Measurements from ENCODE around the gene DDX24. TPM values are rescaled to one million over a fixed set of nuclear protein-coding genes. Genes with fewer than 3 reads are reported as not detected.

Gene DDX24
- total RNA-seq, 4 donors from 2014 or later = 70.2 to 319 (median 87.7) TPM

- intact Hi-C loops (cut with DNase I; ENCODE audit: low total_unique reads) = no loop called here
- no peak for TF ChIP-seq CTCF (IDR thresholded peaks at IDR 0.05)
- no peak for TF ChIP-seq POLR2A (IDR thresholded peaks at IDR 0.05)
- TF ChIP-seq EP300 (IDR thresholded peaks at IDR 0.05; ENCODE audit: low read depth) = no peak
- no peak for TF ChIP-seq POLR2AphosphoS5 (IDR thresholded peaks at IDR 0.05)
- H3K36me3 ChIP-seq = no peaks in the 10 kb centered on the region
- H3K27ac ChIP-seq = no peak overlapping the region
- H3K9me3 ChIP-seq = no peaks in the 10 kb centered on the region
- no peak for DNase-seq
- in situ Hi-C loops (cut with MboI; ENCODE audit: low pct_ligation_motif_present in 1 of 4, low pct_unique_long_range_greater_than_20kb in 1 of 4, low sequenced_read_pairs in 3 of 4) = no loop called here
- peaks cover 9 to 19% (median 15%) of the 10 kb centered on the region in 4 donors for H3K4me1 ChIP-seq
- 91% methylated on average over 6 of the region's 6 CpGs; no CpG with 5 or more reads in 1 of the 2 donors for WGBS, 2 donors (ENCODE audit: low coverage in 1 of 2)
- no peak overlapping the region for H3K4me3 ChIP-seq
- H3K27me3 ChIP-seq = no peaks in the 10 kb centered on the region
Observed at GRCh38 chr14:94125659-94126418, 44.8 kb upstream of the DDX24 start.

DNA sequence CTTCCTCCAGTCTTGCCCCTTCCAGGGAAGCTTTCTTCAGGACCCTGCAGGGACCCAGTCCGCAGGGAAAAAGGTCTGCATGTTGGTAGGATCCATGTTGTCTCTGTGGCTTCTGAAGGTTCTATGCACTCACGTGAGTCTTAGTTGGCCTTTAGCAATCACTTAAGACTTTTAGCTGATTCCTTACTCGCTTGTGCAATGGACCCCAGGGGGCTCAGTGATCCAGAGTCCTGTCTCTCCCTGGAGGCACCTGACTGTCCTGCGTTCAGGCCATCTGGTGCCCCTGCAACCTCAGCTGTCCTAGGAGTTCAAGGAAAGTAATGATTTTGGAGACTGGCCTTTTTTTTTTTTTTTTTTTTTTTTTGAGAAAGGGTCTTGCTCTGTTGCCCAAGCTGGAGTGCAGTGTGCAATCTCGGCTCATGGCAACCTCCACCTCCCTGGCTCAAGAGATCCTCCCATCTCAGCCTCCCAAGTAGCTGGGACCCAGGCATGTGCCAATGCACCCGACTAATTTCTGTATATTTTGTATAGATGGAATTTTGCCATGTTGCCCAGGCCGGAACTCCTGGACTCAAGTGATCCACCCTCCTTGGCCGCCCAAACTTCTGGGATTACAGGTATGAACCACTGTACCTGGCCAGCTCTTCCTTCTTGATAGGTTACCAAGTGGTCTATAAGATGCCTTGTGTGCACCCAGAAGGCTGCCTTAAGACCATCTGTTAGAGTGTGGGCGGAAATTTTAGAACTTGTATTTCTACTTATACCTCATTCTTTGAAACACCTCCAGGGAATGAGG, 43.8 kb upstream of the DDX24 start:
- WGBS, 2 donors (ENCODE audit: low coverage in 1 of 2) = 50 to 92% methylated on average over 2 to 9 of the region's 9 CpGs
- Histone ChIP-seq H3K4me1 (peaks cover 1 to 14% (median 9%) of the 10 kb centered on the region in 4 donors), H3K9me3 (no peaks in the 10 kb centered on the region), H3K36me3 (no peaks in the 10 kb centered on the region), H3K27ac (no peak overlapping the region), H3K4me3 (no peak overlapping the region), H3K27me3 (no peaks in the 10 kb centered on the region)
- intact Hi-C loops (cut with DNase I; ENCODE audit: low total_unique reads) = no loop called here
- no peak for TF ChIP-seq EP300 (IDR thresholded peaks at IDR 0.05; ENCODE audit: low read depth)
- no peak for TF ChIP-seq POLR2AphosphoS5 (IDR thresholded peaks at IDR 0.05)
- TF ChIP-seq POLR2A (IDR thresholded peaks at IDR 0.05) = no peak
- no peak for TF ChIP-seq CTCF (IDR thresholded peaks at IDR 0.05)
- in situ Hi-C loops (cut with MboI; ENCODE audit: low pct_ligation_motif_present in 1 of 4, low pct_unique_long_range_greater_than_20kb in 1 of 4, low sequenced_read_pairs in 3 of 4) = no loop called here
- DNase-seq = no peak

GRCh38 chr14:94123868-94124267, 42.9 kb upstream of the DDX24 start:
- in situ Hi-C loops (cut with MboI; ENCODE audit: low pct_ligation_motif_present in 1 of 4, low pct_unique_long_range_greater_than_20kb in 1 of 4, low sequenced_read_pairs in 3 of 4) = no loop called here
- H3K27ac ChIP-seq = no peak overlapping the region
- no peak for TF ChIP-seq EP300 (IDR thresholded peaks at IDR 0.05; ENCODE audit: low read depth)
- peaks cover 0 to 6% (median 4%) of the 10 kb centered on the region in 4 donors for H3K4me1 ChIP-seq
- peaks cover 0 to 6% of the 10 kb centered on the region in 2 donors for H3K9me3 ChIP-seq
- no peaks in the 10 kb centered on the region for H3K36me3 ChIP-seq
- intact Hi-C loops (cut with DNase I; ENCODE audit: low total_unique reads) = no loop called here
- 91 to 100% methylated on average over 1 of the region's 1 CpG for WGBS, 2 donors (ENCODE audit: low coverage in 1 of 2)
- no peak for DNase-seq
- H3K4me3 ChIP-seq = no peak overlapping the region
- no peaks in the 10 kb centered on the region for H3K27me3 ChIP-seq

DNA sequence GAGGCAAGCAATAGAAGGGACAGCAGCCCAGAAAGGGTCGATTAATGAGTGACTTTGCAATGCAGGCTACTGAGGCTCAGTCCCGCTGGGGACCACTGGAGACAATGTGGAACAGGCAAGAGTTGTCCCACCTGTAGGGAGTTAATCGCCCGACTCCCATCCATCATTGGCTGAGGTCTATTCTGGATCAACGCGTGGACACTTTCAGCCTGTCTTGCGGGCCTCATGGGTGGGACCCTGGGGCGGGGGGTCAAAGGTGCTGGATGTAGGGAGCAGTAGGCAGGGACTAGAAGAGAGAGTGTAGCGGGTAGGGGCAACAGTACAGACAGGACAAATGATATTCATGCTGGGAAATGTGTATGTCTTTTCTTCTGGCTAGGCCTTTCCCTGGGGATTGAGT, 42.3 kb upstream of the DDX24 start:
- Histone ChIP-seq H3K4me3 (no peak overlapping the region), H3K27me3 (no peaks in the 10 kb centered on the region), H3K9me3 (peaks cover 0 to 6% of the 10 kb centered on the region in 2 donors), H3K4me1 (peaks cover 0 to under 1% (median 0%) of the 10 kb centered on the region in 4 donors), H3K27ac (no peak overlapping the region), H3K36me3 (no peaks in the 10 kb centered on the region)
- intact Hi-C loops (cut with DNase I; ENCODE audit: low total_unique reads) (no loop called here), in situ Hi-C loops (cut with MboI; ENCODE audit: low pct_ligation_motif_present in 1 of 4, low pct_unique_long_range_greater_than_20kb in 1 of 4, low sequenced_read_pairs in 3 of 4) (no loop called here)
- 91 to 92% methylated on average over 4 to 9 of the region's 9 CpGs for WGBS, 2 donors (ENCODE audit: low coverage in 1 of 2)
- DNase-seq = no peak
- no peak for TF ChIP-seq POLR2AphosphoS5 (IDR thresholded peaks at IDR 0.05)
- no peak for TF ChIP-seq CTCF (IDR thresholded peaks at IDR 0.05)
- TF ChIP-seq EP300 (IDR thresholded peaks at IDR 0.05; ENCODE audit: low read depth) = no peak
- TF ChIP-seq POLR2A (IDR thresholded peaks at IDR 0.05) = no peak

Measured in transverse colon (tissue), 4 donors.